Measurements from ENCODE around the gene PRDM16.

The PRDM16 gene

DNA sequence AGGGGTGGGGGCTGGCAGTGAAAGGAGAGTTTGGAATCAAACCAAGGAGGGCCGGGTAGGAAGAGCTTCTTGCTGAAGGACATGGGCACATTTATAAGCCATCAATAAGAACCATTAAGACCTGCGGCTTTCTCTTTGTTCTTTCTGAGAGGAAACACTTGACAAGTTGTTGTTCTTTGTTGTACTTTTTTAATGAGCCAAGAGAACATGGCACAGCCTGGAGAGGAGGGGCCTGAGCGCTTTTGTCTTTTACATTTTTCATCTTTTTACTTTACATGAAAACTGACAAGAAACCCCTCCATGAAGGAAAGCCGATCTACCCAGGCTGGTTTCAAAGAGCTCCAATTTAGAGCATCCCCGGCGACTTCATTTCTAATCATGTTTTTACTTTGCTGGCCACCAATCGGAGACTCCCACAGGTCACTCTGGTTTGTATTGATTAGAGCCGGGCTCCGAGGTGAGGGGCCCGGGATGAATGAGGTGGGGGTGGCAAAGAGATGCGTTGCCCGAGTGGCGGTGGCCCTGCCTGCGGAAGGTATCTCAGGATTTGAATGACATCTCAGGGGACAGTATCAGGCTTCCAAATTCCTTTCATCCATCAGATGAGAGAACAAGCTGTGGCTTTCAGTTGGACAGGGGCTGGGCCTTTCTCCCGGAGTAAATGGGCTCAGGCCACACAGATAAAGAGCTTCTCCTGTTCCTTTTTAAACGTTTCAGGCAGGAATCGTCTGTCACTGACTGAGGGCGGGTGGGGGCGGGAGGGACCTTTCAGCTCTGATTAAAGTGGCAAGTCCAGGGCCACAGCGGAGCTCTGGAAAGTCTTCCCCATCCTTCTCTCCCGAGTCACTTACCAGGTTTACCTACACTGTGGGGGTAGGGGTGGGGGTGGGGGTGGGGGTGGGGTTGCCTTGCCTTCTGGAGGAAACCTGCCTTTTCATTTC, 246.7 kb downstream of the PRDM16 start:
- H3K27ac Mint-ChIP-seq: peak overlapping the region; percentile 37
- H3K4me3 Mint-ChIP-seq: no peak overlapping the region
- peaks cover 18 to 25% of the 10 kb centered on the region in 2 donors for H3K27me3 Mint-ChIP-seq
- H3K36me3 Mint-ChIP-seq: no peaks in the 10 kb centered on the region
- H3K9me3 Mint-ChIP-seq: peaks cover 6 to 8% of the 10 kb centered on the region in 2 donors
- ATAC-seq (replicated peaks) (no peak), DNase-seq (no peak)
- H3K4me1 Mint-ChIP-seq: peaks cover 9 to 18% of the 10 kb centered on the region in 2 donors

- no peak overlapping the region for H3K27ac Mint-ChIP-seq
- peaks cover 9 to 18% of the 10 kb centered on the region in 2 donors for H3K4me1 Mint-ChIP-seq
- H3K27me3 Mint-ChIP-seq: peaks cover 14 to 22% of the 10 kb centered on the region in 2 donors
- no peaks in the 10 kb centered on the region for H3K36me3 Mint-ChIP-seq
- peaks cover 6 to 8% of the 10 kb centered on the region in 2 donors for H3K9me3 Mint-ChIP-seq
- ATAC-seq (replicated peaks): peak; percentile 63 to 70
- H3K4me3 Mint-ChIP-seq: no peak overlapping the region
- no peak for DNase-seq
These were observed 247.4 kb downstream of the PRDM16 start for GRCh38 chr1:3316340-3316943.

- H3K27ac Mint-ChIP-seq: no peak overlapping the region
- H3K9me3 Mint-ChIP-seq: peaks cover 6 to 8% of the 10 kb centered on the region in 2 donors
- DNase-seq: no peak
- H3K27me3 Mint-ChIP-seq: peaks cover 13 to 20% of the 10 kb centered on the region in 2 donors
- H3K4me3 Mint-ChIP-seq: no peak overlapping the region
- peaks cover 9 to 18% of the 10 kb centered on the region in 2 donors for H3K4me1 Mint-ChIP-seq
- no peaks in the 10 kb centered on the region for H3K36me3 Mint-ChIP-seq
- ATAC-seq (replicated peaks): no peak
These were observed 248.5 kb downstream of the PRDM16 start for GRCh38 chr1:3317456-3317855.

GRCh38 chr1:3318329-3318728, 249.3 kb downstream of the PRDM16 start:
- DNase-seq (no peak), ATAC-seq (replicated peaks) (no peak)
- H3K4me1 Mint-ChIP-seq: peaks cover 7 to 12% of the 10 kb centered on the region in 2 donors
- no peak overlapping the region for H3K27ac Mint-ChIP-seq
- H3K4me3 Mint-ChIP-seq: no peak overlapping the region
- peaks cover 6 to 8% of the 10 kb centered on the region in 2 donors for H3K9me3 Mint-ChIP-seq
- H3K27me3 Mint-ChIP-seq: peaks cover 8 to 19% of the 10 kb centered on the region in 2 donors
- no peaks in the 10 kb centered on the region for H3K36me3 Mint-ChIP-seq

DNA sequence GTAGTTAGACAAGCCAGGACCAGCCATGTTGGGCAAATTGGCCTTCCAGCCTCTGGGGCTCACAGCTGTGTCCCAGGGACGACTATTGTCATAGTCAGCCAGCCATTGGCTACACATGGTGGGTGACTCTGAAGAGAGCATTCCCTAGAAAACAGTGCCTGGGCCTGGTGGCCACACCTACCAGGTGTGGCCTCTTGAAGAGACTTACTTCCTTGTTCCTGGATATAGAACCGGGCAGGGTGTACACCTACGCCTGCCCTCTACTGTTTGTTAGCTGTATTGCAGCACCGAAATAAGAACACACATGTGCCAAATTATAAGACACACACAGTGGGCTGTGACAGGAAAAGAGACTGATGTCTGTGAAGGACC, 250.9 kb downstream of the PRDM16 start:
- H3K27ac Mint-ChIP-seq: no peak overlapping the region
- H3K4me1 Mint-ChIP-seq: peaks cover 7 to 12% of the 10 kb centered on the region in 2 donors
- H3K4me3 Mint-ChIP-seq: no peak overlapping the region
- ATAC-seq (replicated peaks) (peak; percentile 85 to 87), DNase-seq (peak; percentile 39)
- no peaks in the 10 kb centered on the region for H3K36me3 Mint-ChIP-seq
- H3K27me3 Mint-ChIP-seq: peaks cover 10 to 23% of the 10 kb centered on the region in 2 donors
- peaks cover 6 to 8% of the 10 kb centered on the region in 2 donors for H3K9me3 Mint-ChIP-seq

GRCh38 chr1:3320246-3321152, 251.5 kb downstream of the PRDM16 start:
- no peak for ATAC-seq (replicated peaks)
- H3K27ac Mint-ChIP-seq: no peak overlapping the region

GRCh38 chr1:3321559-3322449, 252.8 kb downstream of the PRDM16 start:
- peaks cover 2 to 6% of the 10 kb centered on the region in 2 donors for H3K4me1 Mint-ChIP-seq
- no peak overlapping the region for H3K27ac Mint-ChIP-seq
- ATAC-seq (replicated peaks): no peak
- no peaks in the 10 kb centered on the region for H3K36me3 Mint-ChIP-seq
- peaks cover 22 to 38% of the 10 kb centered on the region in 2 donors for H3K27me3 Mint-ChIP-seq
- no peak for DNase-seq
- no peak overlapping the region for H3K4me3 Mint-ChIP-seq
- peaks cover under 1 to 4% of the 10 kb centered on the region in 2 donors for H3K9me3 Mint-ChIP-seq

More at GRCh38 chr1:3320246-3321152, 251.5 kb downstream of the PRDM16 start:
- peaks cover 13 to 27% of the 10 kb centered on the region in 2 donors for H3K27me3 Mint-ChIP-seq
- H3K4me3 Mint-ChIP-seq: no peak overlapping the region
- peaks cover 6 to 8% of the 10 kb centered on the region in 2 donors for H3K9me3 Mint-ChIP-seq
- no peaks in the 10 kb centered on the region for H3K36me3 Mint-ChIP-seq
- DNase-seq: no peak
- peaks cover 7 to 12% of the 10 kb centered on the region in 2 donors for H3K4me1 Mint-ChIP-seq

DNA sequence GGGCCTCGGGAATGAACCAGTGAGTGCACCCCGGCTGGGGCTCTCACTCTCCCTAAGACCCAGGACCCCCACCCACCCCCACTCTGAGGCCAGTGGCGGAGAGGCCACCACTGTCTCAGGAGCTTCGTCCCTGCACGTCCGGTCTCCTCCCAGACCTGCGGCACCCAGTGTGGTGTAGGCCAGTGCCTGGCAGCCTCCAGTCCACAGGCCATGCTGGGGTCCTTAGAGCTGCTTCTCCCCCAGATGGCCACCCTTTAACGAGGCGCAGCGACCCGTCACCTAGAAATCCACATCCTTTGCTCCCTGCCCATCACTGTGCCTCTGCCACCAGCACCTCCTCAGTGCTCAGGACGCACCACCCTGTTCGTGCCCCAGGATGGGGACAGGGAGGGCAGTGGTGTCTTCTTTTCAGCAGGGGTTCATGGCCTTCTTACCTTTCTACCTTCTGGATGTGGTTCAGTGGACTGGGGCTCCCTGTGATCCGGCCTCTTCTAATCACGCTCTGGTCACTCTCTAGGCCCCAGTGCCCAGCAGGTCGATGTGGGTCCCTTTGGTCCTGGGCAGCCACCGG, 253.5 kb downstream of the PRDM16 start:
- H3K27me3 Mint-ChIP-seq: peaks cover 24 to 41% of the 10 kb centered on the region in 2 donors
- peaks cover 0 to 4% of the 10 kb centered on the region in 2 donors for H3K9me3 Mint-ChIP-seq
- peaks cover 2 to 5% of the 10 kb centered on the region in 2 donors for H3K4me1 Mint-ChIP-seq
- H3K36me3 Mint-ChIP-seq: no peaks in the 10 kb centered on the region
- DNase-seq (no peak), ATAC-seq (replicated peaks) (no peak)
- H3K4me3 Mint-ChIP-seq: no peak overlapping the region
- H3K27ac Mint-ChIP-seq: no peak overlapping the region

GRCh38 chr1:3323021-3323795, 254.2 kb downstream of the PRDM16 start:
- DNase-seq (no peak), ATAC-seq (replicated peaks) (no peak)
- Mint-ChIP-seq H3K9me3 (peaks cover 0 to 4% of the 10 kb centered on the region in 2 donors), H3K4me1 (peaks cover 2 to 5% of the 10 kb centered on the region in 2 donors), H3K36me3 (no peaks in the 10 kb centered on the region), H3K27ac (no peak overlapping the region), H3K27me3 (peaks cover 24 to 41% of the 10 kb centered on the region in 2 donors), H3K4me3 (no peak overlapping the region)

DNA sequence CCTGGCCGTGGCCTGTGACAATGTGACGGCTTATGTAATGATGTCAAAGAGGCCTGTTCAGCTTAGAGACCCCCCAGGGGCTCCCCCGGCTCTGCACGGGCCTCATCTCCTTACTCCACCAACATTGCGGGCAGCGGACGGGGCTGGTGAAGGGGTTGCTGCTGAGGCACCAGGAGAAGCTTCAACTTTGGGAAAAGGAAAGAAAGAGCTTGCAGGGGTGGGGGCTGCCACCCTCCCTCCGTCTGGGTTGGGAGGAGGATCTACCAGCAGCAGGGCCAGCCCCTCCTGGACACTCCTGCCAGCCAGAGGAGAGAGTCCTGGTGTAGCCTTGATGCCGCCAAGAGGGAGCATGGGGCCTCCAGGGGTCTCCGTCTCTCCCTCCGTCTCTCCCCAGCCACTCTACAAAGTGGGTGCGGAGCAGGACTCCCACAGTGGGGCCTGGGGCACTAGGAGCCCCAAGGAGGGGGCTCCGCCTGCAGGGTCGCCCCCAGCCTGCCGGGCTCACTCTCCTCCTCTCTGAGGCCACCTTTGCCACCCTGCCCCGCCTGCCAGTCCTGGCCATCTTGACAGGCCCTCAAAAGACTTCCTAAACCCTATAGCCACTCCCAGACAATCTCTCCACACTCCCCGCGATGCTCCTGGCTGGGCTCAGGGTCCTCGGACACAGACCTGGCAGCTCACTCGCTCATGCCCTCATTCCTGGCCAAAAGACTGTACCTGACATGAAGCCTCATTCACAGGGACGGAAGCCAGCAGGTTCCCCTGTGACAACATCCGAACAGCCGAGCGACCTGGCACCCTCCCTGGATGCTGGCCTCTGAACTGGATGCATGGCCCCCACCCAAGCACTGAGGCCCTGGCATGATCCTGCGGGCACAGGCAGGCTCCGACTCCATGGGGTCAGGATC, 255.0 kb downstream of the PRDM16 start:
- H3K27me3 Mint-ChIP-seq: peaks cover 24 to 41% of the 10 kb centered on the region in 2 donors
- DNase-seq (no peak), ATAC-seq (replicated peaks) (no peak)
- no peaks in the 10 kb centered on the region for H3K36me3 Mint-ChIP-seq
- H3K4me1 Mint-ChIP-seq: peaks cover 2 to 5% of the 10 kb centered on the region in 2 donors
- no peak overlapping the region for H3K27ac Mint-ChIP-seq
- H3K4me3 Mint-ChIP-seq: no peak overlapping the region
- peaks cover 0 to 3% of the 10 kb centered on the region in 2 donors for H3K9me3 Mint-ChIP-seq

GRCh38 chr1:3324704-3325535, 255.9 kb downstream of the PRDM16 start:
- H3K9me3 Mint-ChIP-seq: peaks cover 0 to 3% of the 10 kb centered on the region in 2 donors
- DNase-seq (no peak), ATAC-seq (replicated peaks) (no peak)
- no peak overlapping the region for H3K4me3 Mint-ChIP-seq
- peaks cover 2 to 4% of the 10 kb centered on the region in 2 donors for H3K4me1 Mint-ChIP-seq
- H3K36me3 Mint-ChIP-seq: no peaks in the 10 kb centered on the region
- peaks cover 24 to 41% of the 10 kb centered on the region in 2 donors for H3K27me3 Mint-ChIP-seq
- H3K27ac Mint-ChIP-seq: no peak overlapping the region

Measured in stimulated activated naive B cell treated with anti-CD40 and anti-IgM and Interleukin-4, amounts not matched to agents 10 μg/mL and 1 μg/mL and 100 μg/mL, for 72 hours (primary cell).